HCT116 (cell line): ENCODE data around the gene MEI1. TPM values are rescaled to one million over a fixed set of nuclear protein-coding genes. Genes with fewer than 3 reads are reported as not detected.

Experiments
- ATAC-seq: fragments of 200-7000 bp; cut with Tn5 transposase; 2 replicates; pipeline ENCODE4 v1.9.1; 2020; ENCODE audit warnings: mild to moderate bottlenecking, moderate library complexity
- BruUV-seq: library from RNA; stranded (reverse); fragments of 400-500 nt; replicated peaks from 2 replicates; lab custom pipeline; 2021; lab: Mats Ljungman, UMichigan
- CTCF ChIA-PET: fragments of 300-600 bp; sonication (Branson Sonifier 250); formaldehyde crosslinking; loops from one replicate; lab custom pipeline; 2021; ENCODE audit warnings: antibody characterized with exemption; lab: Charles Lee
- POLR2A ChIA-PET: fragments of 300-600, 350-600 bp; sonication (Branson Sonifier 250); formaldehyde crosslinking; loops from one replicate; lab custom pipeline; 2021; ENCODE audit warnings: antibody characterized with exemption; lab: Charles Lee
- RAD21 ChIA-PET, 2 experiments: fragments of 300-600 bp; sonication (Branson Sonifier 250); formaldehyde crosslinking; loops; one replicate each; lab custom pipeline; 2023; ENCODE audit warnings: low total read pairs in 2 of 2; ENCODE audit not compliant: uncharacterized antibody in 2 of 2, unreplicated experiment in 2 of 2, low non-redundant PET in 1 of 2; lab: Charles Lee
- DNase-seq: peaks from one replicate; pipeline ENCODE4 v3.0.0-alpha.2; 2010; ENCODE audit warnings: low read depth, low spot score
- H2AFZ ChIP-seq: fragments of 200-600 bp; shearing (Covaris generic), sonication (generic); 2 replicates; pipeline ENCODE4 v1.6.1; 2017; ENCODE audit warnings: low read depth, mixed run types, mixed read lengths, antibody characterized with exemption, low read length; ENCODE audit not compliant: poor library complexity, severe bottlenecking
- H3K27ac ChIP-seq: 2 replicates; pipeline ENCODE4 v1.5.1; 2012; ENCODE audit warnings: low read depth, low read length
- H3K27me3 ChIP-seq: fragments of 200-600 bp; sonication (generic); 2 replicates; pipeline ENCODE4 v1.6.1; 2016; ENCODE audit warnings: mixed run types, low read length, mixed read lengths; ENCODE audit not compliant: insufficient read depth
- H3K36me3 ChIP-seq, 2 experiments: fragments of 200-500 bp in 1 of 2; fragments of 200-600 bp in 1 of 2; sonication (Bioruptor generic) in 1 of 2; sonication (generic) in 1 of 2; 2 replicates each; pipeline versions ENCODE4 v1.5.1 to v1.6.1; 2014 to 2016; ENCODE audit warnings: low read length in 2 of 2, inconsistent platforms in 1 of 2, mixed read lengths in 1 of 2, mixed run types in 1 of 2; ENCODE audit not compliant: insufficient read depth in 2 of 2, control insufficient read depth in 1 of 2
- H3K4me1 ChIP-seq, 2 experiments: fragments of 200-600 bp in 1 of 2; sonication (generic) in 1 of 2; 2 replicates each; pipeline versions ENCODE4 v1.5.1 to v1.6.1; 2012 to 2017; ENCODE audit warnings: low read length in 2 of 2, inconsistent platforms in 1 of 2, mild to moderate bottlenecking in 1 of 2, mixed read lengths in 1 of 2, mixed run types in 1 of 2, moderate library complexity in 1 of 2; ENCODE audit not compliant: insufficient read depth in 2 of 2, control insufficient read depth in 1 of 2
- H3K4me2 ChIP-seq: fragments of 200-600 bp; sonication (generic); 2 replicates; pipeline ENCODE4 v1.6.1; 2017; ENCODE audit warnings: mixed run types, low read length, mixed read lengths
- H3K4me3 ChIP-seq, 2 experiments: fragments of 200-600 bp in 1 of 2; sonication (generic) in 1 of 2; replicated peaks in 1 of 2; 2 replicates each; pipeline ENCODE4 v1.5.1; 2011 to 2016; ENCODE audit warnings: low read length in 2 of 2, control low read depth in 1 of 2, low read depth in 1 of 2, mild to moderate bottlenecking in 1 of 2, mixed read lengths in 1 of 2, mixed run types in 1 of 2
- H3K79me2 ChIP-seq: fragments of 200-600 bp; sonication (generic); 2 replicates; pipeline ENCODE4 v1.6.1; 2017; ENCODE audit warnings: mild to moderate bottlenecking, mixed run types, low read length, moderate library complexity, mixed read lengths; ENCODE audit not compliant: insufficient read depth
- H3K9ac ChIP-seq: fragments of 200-600 bp; sonication (generic); 2 replicates; pipeline ENCODE4 v1.6.1; 2016; ENCODE audit warnings: low read length, mixed read lengths
- H3K9me2 ChIP-seq: fragments of 200-600 bp; sonication (generic), shearing (Covaris generic); 2 replicates; pipeline ENCODE4 v1.6.1; 2017; ENCODE audit warnings: mixed run types, mild to moderate bottlenecking, moderate library complexity; ENCODE audit not compliant: insufficient read depth
- H3K9me3 ChIP-seq, 2 experiments: fragments of 200-500 bp in 1 of 2; fragments of 200-600 bp in 1 of 2; sonication (Bioruptor generic) in 1 of 2; sonication (generic) in 1 of 2; 2 replicates each; pipeline ENCODE4 v1.6.1; 2014 to 2017; ENCODE audit warnings: low read length in 2 of 2, mixed read lengths in 2 of 2, inconsistent platforms in 1 of 2, low read depth in 1 of 2, mild to moderate bottlenecking in 1 of 2, mixed run types in 1 of 2, moderate library complexity in 1 of 2; ENCODE audit not compliant: control insufficient read depth in 1 of 2, insufficient read depth in 1 of 2
- H4K20me1 ChIP-seq: fragments of 200-600 bp; sonication (generic), shearing (Covaris generic); 2 replicates; pipeline ENCODE4 v1.6.1; 2017; ENCODE audit warnings: mixed run types, mild to moderate bottlenecking, moderate library complexity; ENCODE audit not compliant: insufficient read depth
- CEBPB ChIP-seq: IDR thresholded peaks from 2 replicates; pipeline ENCODE4 v1.6.1; 2012; ENCODE audit warnings: low read depth
- ELF1 ChIP-seq: IDR thresholded peaks from 2 replicates; pipeline ENCODE4 v1.6.1; 2012; ENCODE audit warnings: low read depth, borderline replicate concordance
- EZH2phosphoT487 ChIP-seq: fragments of 200-600 bp; IDR thresholded peaks from 2 replicates; pipeline ENCODE4 v1.6.1; 2018; ENCODE audit warnings: antibody characterized with exemption, borderline replicate concordance
- POLR2A ChIP-seq: IDR thresholded peaks from 2 replicates; pipeline ENCODE4 v1.7.0; 2011; ENCODE audit warnings: borderline replicate concordance; ENCODE audit not compliant: insufficient read depth, insufficient read length; ENCODE audit errors: extremely low read depth
- SP1 ChIP-seq: IDR thresholded peaks from 2 replicates; pipeline ENCODE4 v1.6.1; 2012; ENCODE audit warnings: low read depth
- SRF ChIP-seq: IDR thresholded peaks from 2 replicates; pipeline ENCODE4 v1.6.1; 2012; ENCODE audit warnings: low read depth
- TCF7L2 ChIP-seq: IDR thresholded peaks from 2 replicates; pipeline ENCODE4 v1.7.0; 2011; ENCODE audit warnings: borderline replicate concordance, inconsistent platforms; ENCODE audit not compliant: insufficient read depth, insufficient read length; ENCODE audit errors: extremely low read depth
- YY1 ChIP-seq: IDR thresholded peaks from 2 replicates; pipeline ENCODE4 v1.6.1; 2011; ENCODE audit warnings: low read length, low read depth, moderate library complexity, mild to moderate bottlenecking; ENCODE audit not compliant: insufficient replicate concordance; ENCODE audit errors: extremely low read depth
- ZFX ChIP-seq: fragments of 450-650 bp; IDR thresholded peaks from 2 replicates; pipeline ENCODE4 v1.6.1; 2017
- intact Hi-C: fragments of 100-400 bp; cut with micrococcal nuclease; formaldehyde crosslinking; loops from 2 replicates; pipeline ENCODE4 v1.10.0; 2022
- total RNA-seq: library from RNA; stranded (reverse); gene quantifications from one replicate; pipeline ENCODE4 v1.2.1, GENCODE V29; 2021; ENCODE audit not compliant: unreplicated experiment
- TF ChIP-seq, protein P1 (sequence below): IDR thresholded peaks from 2 replicates; pipeline ENCODE4 v1.6.1; 2012; ENCODE audit warnings: low read depth

MEI1 gene
- total RNA-seq, 1 experiment from 2014 or later: 0.64 TPM

- BruUV-seq: no TSS peak
- no peak for ATAC-seq
- Histone ChIP-seq H3K4me3 (no peak overlapping the region), H3K36me3 (peaks cover 5 to 20% of the 10 kb centered on the region in 2 experiments), H3K27me3 (no peaks in the 10 kb centered on the region), H2AFZ (no peak overlapping the region), H3K9ac (no peak overlapping the region), H3K4me1 (peaks cover 27 to 75% of the 10 kb centered on the region in 2 experiments), H3K79me2 (peaks cover 56% of the 10 kb centered on the region), H3K4me2 (peak overlapping the region; percentile 24), H3K27ac (no peak overlapping the region; the same call in 1 of the 2 replicates), H3K9me2 (no peaks in the 10 kb centered on the region)
- ChIA-PET POLR2A (no interaction called here), RAD21 (no interaction called here)
- intact Hi-C loops: no loop called here
- TF ChIP-seq, protein P1, sequence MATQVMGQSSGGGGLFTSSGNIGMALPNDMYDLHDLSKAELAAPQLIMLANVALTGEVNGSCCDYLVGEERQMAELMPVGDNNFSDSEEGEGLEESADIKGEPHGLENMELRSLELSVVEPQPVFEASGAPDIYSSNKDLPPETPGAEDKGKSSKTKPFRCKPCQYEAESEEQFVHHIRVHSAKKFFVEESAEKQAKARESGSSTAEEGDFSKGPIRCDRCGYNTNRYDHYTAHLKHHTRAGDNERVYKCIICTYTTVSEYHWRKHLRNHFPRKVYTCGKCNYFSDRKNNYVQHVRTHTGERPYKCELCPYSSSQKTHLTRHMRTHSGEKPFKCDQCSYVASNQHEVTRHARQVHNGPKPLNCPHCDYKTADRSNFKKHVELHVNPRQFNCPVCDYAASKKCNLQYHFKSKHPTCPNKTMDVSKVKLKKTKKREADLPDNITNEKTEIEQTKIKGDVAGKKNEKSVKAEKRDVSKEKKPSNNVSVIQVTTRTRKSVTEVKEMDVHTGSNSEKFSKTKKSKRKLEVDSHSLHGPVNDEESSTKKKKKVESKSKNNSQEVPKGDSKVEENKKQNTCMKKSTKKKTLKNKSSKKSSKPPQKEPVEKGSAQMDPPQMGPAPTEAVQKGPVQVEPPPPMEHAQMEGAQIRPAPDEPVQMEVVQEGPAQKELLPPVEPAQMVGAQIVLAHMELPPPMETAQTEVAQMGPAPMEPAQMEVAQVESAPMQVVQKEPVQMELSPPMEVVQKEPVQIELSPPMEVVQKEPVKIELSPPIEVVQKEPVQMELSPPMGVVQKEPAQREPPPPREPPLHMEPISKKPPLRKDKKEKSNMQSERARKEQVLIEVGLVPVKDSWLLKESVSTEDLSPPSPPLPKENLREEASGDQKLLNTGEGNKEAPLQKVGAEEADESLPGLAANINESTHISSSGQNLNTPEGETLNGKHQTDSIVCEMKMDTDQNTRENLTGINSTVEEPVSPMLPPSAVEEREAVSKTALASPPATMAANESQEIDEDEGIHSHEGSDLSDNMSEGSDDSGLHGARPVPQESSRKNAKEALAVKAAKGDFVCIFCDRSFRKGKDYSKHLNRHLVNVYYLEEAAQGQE: no peak
- TF ChIP-seq ELF1: no peak
- TF ChIP-seq SRF: no peak
- no peak for TF ChIP-seq YY1
- TF ChIP-seq TCF7L2: no peak
- no peak for TF ChIP-seq ZFX
- no peak for TF ChIP-seq SP1
- TF ChIP-seq POLR2A: no peak
- TF ChIP-seq CEBPB: no peak
- no peak for TF ChIP-seq EZH2phosphoT487
- TF ChIP-seq, all 23 proteins: peak for 0
- CTCF ChIA-PET: interaction anchor here (0.7 kb wide), 1 partner anchor 22 kb away, joined by 3 read pairs; no protein-coding TSS in a partner anchor
- no peak for DNase-seq
- Histone ChIP-seq H4K20me1 (peaks cover 6% of the 10 kb centered on the region; the same call in 1 of the 2 replicates), H3K9me3 (no peaks in the 10 kb centered on the region)
Observed at GRCh38 chr22:41668971-41669911, 30.1 kb upstream of the MEI1 start.
